Fibroblast of lung (primary cell): ENCODE data around the gene HMCES.

Experiments
- EZH2 ChIP-seq: IDR thresholded peaks from 2 replicates; pipeline ENCODE4 v1.5.1; 2012; ENCODE audit warnings: low read length, control low read depth, mild to moderate bottlenecking; ENCODE audit errors: missing control alignments
- TF ChIP-seq, protein P1 (sequence below), 2 donors: IDR thresholded peaks in 1 of 2; conservative IDR thresholded peaks in 1 of 2; 1 replicate in 1 of 2; 2 replicates in 1 of 2; pipeline ENCODE4 v1.5.1; 2011 to 2012; ENCODE audit warnings: low read length in 2 of 2, control low read depth in 1 of 2, inconsistent platforms in 1 of 2, low read depth in 1 of 2, mild to moderate bottlenecking in 1 of 2

DNA sequence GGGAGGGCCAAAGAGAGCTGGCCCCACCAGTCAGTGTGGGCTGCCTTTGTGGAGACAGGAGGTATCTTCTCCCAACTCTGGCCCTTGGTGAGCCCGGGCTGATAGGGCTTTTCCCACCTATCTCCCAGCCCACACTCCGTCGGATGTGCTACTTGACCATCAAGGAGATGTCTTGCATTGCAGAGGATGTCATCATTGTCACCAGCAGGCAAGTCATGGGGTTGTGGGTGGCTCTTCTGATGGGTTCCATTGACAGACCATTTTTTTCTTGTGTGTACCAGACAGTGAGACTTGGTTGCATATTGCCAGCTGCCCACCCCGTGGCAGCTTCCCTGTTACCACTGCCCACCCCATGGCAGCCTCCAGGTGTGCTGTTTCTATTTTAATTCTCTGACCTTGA is 25.9 kb upstream of the HMCES start:
- TF ChIP-seq, protein P1, sequence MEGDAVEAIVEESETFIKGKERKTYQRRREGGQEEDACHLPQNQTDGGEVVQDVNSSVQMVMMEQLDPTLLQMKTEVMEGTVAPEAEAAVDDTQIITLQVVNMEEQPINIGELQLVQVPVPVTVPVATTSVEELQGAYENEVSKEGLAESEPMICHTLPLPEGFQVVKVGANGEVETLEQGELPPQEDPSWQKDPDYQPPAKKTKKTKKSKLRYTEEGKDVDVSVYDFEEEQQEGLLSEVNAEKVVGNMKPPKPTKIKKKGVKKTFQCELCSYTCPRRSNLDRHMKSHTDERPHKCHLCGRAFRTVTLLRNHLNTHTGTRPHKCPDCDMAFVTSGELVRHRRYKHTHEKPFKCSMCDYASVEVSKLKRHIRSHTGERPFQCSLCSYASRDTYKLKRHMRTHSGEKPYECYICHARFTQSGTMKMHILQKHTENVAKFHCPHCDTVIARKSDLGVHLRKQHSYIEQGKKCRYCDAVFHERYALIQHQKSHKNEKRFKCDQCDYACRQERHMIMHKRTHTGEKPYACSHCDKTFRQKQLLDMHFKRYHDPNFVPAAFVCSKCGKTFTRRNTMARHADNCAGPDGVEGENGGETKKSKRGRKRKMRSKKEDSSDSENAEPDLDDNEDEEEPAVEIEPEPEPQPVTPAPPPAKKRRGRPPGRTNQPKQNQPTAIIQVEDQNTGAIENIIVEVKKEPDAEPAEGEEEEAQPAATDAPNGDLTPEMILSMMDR (conservative IDR thresholded peaks at IDR 0.05 in 1 of 2, IDR thresholded peaks at IDR 0.05 in 1 of 2; ENCODE audit: low read depth in 1 of 2, low read length in 2 of 2), result no peak
- no peak for TF ChIP-seq EZH2
